HL-60/S4 (cell line): ENCODE data around the gene MTHFD1L.

ENCODE experiments used
- in situ Hi-C: fragments of 300-500 bp; cut with MboI; formaldehyde crosslinking; loops from 2 replicates; pipeline ENCODE4 v1.14.3; 2022; ENCODE audit warnings: low sequenced_read_pairs

Gene MTHFD1L

DNA sequence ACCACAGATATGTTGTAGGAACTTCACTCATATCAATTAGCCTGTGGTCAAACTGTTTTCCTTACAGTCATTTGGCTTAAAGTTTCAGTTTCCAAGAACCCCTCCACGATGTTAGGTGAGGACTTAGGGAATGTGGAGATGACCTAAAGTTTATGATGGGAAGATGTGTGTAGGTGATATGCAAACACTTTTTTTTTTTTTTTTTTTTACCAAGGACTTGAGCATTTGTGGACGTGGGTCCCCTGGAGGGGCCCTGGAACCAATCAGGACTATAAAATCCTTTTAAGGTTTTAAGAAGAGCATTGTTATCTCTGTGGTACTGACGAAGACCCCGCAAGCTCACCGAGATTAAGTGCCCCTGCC is 478 bp upstream of the MTHFD1L start:
- in situ Hi-C loops: no loop called here

DNA sequence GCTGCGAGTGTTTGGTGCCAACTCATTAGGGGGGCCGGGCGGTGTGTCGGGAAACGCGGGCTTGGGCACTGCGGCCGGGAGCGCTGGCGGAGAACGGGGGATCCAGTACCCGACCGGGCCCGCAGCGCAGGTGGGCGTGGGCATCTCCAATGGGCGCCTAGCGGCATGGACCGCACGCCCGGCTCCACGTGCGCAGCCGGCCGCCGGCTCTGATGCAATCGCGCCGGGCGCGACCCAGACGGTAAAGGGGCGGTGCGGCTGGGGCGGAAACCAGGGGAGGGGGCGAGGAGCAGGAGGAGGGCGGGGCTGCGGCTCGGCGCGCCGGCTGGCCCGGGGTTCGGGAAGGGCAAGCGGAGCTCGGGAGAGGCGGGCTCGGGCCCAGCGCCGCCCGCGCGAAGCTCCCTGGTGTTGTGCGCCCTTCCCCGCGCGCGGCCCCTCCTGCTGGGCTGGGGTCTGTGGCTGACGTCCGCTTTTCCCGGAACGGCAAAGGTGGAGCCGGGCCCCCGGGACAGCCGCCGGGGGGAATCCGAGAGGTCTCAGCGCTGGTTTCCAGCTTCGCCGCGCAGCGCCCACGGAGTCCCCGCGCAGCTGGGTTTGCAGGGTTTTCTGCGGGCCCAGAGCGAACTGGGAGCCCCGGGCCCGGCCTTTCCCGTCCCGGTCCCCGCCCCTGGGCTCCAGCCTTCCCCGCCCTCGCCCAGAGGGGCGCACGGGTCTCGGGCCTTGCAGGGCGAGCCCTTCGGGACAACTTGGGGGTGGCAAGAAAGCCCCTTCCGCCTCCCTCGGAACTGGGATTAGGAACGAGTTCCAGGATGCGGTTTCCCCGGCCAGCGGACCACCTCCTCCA is 867 bp downstream of the MTHFD1L start:
- in situ Hi-C loops: no loop called here

DNA sequence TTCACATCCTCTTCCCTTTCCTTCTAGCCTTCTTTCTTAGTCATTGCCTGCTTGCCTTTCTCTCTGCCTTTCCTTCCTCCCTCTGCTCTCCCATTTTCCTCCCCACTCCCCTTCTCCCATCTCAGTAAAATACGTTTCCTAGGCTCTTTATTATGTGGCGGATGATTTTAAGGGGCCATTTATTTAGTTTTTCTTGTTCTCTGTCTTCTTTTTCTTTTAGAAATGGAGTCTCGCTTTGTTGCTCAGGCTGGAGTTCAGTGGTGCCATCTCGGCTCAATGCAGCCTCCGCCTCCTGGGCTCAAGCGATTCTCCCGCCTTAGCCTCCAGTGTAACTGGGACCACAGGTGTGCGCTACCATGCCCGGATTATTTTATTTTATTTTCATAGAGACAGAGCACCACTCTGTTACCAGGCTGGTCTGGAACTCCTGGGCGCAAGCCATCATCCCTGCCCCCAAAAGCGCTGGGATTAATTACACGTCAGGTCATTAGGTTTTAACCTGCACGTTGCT is 1.5 kb downstream of the MTHFD1L start:
- in situ Hi-C loops: no loop called here

DNA sequence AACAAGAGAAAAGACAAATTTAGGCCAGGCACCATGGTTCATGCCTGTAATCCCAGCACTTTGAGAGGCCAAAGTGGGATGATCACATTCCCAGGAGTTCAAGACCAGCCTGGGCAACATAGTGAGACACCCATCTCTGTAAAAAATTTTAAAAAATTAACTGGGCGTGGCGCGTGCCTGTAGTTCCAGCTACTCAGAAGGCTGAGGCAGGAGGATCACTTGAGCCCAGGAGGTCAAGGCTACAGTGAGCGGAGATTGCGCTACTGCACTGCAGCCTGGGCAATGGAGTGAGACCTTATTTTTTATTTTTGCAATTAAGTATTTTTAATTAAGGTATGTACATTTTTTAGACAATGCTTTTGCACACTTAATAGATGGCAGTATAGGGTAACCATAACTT is 3.3 kb downstream of the MTHFD1L start:
- in situ Hi-C loops: no loop called here

DNA sequence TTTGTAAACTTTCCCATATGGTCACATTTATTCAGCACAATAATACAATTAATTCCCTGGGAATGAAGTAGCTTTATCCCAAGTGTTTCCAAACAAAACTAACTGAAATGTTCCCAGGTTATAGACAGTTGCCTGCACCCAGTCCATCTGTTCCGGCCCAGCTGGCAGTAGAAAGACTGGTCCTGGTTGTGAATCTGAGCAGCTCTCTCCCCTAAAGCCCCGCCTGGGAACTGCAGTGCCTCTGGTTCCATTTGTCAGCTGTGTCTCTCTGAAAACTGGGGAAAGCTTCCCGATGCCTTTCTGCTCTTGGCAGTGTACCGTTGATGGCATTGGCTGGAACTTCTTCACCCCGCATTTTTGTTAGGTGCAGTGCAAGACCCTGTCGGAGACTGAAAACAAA is 8.7 kb downstream of the MTHFD1L start:
- in situ Hi-C loops: no loop called here

DNA sequence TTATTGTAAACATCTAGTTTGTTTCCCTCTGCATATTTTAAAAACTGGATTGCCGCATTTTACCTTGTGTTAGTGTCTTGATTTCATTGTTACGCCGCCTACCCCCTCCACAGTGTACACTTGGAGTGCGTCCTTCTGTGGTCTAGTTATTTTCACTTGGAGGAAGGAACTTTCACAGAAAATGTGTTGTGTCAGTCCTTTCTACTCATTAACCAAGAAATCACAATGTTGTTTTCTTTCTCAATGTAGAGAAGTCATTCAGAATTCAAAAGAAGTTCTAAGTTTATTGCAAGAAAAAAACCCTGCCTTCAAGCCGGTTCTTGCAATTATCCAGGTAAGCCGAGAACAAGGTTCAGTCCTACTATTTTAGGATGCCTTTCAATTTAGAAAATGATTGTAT is 10.3 kb downstream of the MTHFD1L start:
- in situ Hi-C loops: no loop called here

DNA sequence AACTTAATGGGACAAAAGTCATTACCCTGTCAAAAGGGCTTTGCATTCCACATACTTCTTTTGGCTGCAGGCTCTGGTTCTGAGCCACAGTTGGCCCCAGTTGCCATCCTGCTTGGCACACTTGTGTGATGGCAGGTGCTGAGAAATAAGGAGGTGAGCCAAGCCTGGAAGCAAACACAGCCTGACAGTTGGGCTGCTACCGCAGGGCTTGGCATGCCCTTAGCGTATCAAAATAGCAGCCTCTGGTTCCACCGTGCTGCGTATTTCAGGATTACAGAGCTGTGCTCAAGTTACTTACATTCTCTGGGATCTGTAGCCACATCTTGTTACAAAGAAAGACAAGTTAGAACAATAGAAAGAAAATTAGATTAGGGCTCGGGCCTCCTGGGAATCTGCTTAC is 11.1 kb downstream of the MTHFD1L start:
- in situ Hi-C loops: no loop called here

DNA sequence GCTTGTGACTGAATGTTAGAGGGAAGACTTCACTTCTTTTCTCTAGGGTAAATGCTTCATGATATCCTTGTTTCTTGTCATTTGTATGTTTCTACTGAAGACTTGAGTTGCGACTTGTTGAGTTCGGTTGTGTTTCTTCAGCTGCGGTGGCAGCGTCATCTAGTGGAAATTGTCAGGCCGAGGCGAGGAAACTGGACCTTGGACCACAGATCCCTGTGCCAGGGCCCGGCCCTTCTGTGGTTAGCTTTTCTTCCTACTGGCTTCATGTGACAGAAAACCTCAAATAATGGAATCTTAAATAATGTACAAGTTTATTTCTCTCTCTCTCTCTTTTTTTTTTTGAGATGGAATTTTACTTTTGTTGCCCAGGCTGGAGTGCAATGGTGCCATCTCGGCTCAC is 12.4 kb downstream of the MTHFD1L start:
- in situ Hi-C loops: no loop called here

DNA sequence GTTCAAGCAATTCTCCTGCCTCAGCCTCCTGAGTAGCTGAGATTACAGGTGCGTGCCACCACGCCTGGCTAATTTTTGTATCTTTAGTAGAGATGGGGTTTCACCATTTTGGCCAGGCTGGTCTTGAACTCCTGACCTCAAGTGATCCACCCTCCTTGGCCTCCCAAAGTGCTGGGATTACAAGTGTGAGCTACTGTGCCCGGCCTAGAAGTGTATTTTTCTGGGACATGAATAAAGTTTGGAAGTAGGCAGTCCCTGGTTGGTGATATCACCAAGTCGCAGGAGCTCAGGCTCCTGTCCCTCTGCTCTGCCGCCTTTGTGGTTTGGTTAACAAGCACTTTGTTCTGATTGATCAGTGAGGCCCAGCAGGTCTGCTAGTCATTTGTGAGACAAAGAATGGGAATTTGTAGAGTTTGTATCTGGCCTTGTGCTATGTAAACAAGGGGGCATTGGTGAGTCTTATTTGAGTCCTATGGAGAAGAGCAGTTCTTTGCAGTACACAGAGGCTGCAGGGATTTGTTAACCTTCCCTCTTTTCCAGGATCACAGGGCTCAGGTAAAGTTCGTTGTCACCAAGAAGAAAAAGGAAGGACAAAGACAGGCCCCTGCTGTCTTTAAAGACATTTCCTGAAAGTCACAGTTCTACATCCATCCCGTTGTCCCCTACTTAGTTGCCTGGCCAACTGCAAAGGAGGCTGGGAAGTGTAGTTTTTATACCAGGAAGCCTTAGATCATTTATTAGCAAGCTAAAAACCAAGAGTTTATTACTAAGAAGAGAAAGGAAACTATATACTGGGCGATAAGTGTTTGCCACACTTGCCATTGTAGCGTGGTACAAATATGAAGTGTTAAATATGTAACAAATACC is 13.1 kb downstream of the MTHFD1L start:
- in situ Hi-C loops: no loop called here

DNA sequence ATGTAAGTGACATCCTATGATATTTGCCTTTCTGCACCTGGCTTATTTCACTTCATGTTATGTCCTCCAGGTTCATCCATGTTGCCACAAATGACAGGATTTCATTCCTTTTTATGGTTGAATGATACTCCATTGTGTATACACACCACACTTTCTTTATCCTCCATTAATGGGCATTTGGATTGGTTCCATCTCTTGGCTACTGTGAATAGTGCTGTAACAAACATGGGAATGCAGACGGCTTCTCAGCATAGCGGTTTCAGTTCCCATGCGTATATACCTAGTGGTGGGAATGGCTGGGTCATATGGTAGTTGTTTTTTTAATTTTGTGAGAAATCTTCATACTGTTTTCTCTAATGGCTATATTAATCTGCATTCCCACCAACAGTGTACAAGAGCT is 14.8 kb downstream of the MTHFD1L start:
- in situ Hi-C loops: no loop called here

DNA sequence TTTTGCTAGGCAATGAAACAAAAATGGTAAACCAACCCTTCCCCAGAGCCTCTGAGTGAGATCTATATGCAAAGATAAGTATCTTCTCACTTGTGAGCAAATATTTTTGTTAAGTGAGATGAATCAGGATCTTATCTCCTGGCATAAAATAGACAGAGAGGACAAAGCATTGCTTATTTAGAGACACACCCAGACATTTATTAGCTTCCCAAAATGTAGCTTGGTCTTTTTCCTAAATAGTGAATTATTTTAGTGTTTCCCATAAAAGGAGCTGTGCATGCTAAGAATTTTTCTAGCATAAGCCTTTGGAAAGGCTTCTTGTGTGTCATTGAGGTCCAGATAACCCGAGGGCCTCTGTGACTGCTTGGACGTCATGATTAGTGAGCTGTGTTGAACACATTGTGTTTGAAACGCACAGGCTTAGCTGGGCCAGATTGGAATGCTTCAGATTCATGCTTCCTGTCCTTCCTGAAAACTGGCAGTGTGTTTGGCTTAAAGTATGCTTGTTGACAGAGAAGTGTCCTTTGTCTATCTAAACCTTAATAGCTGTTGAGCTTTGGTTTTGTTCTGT is 16.5 kb downstream of the MTHFD1L start:
- in situ Hi-C loops: no loop called here

DNA sequence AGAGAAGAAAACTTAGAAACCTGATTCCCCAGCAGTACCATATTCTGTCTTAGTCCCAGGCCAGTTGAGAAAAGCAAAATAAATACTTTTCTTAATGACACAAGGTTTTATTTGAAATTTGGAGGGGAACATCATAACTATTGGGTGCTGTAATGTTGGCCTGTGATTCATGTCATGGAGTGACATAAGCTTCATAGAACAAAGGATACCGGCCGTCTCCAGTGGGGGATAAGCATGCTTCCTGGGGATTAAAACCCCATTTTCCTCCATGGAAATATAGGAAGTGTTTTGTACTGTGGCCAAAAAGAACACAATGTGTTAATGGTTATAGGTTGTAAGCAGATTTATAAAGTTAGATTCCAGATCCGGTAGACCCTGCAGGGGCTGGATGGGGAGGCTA is 18.0 kb downstream of the MTHFD1L start:
- in situ Hi-C loops: no loop called here

DNA sequence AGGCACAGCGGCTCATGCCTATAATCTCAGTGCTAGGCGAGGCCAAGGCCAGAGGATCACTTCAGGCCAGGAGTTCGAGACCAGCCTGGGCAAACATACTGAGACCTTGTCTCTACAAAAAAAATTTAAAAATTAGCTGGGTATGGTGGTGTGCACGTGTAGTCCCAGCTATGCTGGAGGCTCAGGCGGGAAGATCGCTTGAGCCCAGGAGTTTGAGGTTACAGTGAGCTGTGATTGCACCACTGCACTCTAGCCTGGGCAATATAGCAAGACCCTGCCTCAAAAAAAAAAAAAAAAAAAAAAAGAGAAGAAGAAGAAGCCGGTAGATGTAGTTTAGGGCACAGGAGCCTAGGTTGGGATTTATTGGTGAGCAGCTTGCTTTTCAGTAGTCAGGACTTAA is 20.7 kb downstream of the MTHFD1L start:
- in situ Hi-C loops: no loop called here

DNA sequence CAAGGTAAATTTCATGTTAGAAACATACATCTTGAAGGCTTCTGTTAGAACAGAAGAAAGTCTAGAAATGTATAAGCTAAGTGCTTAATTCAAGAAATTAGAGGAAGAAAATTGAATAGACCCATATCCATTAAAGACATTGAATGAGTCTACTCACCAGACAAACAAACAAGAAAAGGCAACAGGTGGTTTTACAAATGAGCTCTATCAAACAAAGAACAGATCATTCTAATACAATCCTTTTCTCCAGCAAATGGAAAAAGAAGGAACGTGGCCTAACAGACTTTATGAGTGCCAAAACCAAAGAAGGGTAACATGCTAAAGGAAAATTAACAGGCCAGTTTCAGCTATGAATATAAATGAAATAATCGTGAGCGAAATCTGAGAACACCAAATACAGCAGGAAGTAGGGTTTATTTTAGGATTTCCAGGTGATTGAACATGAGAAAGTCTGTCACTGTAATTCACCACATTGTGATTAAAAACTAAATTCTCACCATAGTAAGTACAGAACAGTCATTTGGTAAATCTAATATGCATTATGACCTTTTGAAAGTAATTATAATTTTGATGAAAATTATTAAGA is 22.6 kb downstream of the MTHFD1L start:
- in situ Hi-C loops: no loop called here

DNA sequence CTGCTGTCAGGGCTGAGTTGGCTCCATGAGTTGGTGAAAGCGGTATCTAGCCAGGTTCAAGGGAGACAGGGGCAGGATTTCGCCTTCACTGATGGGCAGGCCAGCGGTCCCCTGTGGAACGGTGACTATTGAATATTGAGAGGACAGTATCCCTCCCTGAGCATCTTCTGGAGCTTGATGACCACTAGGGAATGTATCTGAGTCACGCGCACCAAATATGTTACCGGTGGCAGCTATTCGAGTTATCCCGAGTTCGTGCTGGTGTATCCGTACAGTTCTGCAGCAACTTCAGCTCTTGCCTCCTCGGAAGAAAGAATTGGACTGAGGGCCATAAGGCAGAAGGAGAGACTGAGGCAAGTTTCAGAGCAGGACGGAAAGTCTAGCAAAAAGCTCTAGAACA is 24.8 kb downstream of the MTHFD1L start:
- in situ Hi-C loops: loop anchor here (10.0 kb wide), 1 partner anchor 434 kb away; no protein-coding TSS in a partner anchor

DNA sequence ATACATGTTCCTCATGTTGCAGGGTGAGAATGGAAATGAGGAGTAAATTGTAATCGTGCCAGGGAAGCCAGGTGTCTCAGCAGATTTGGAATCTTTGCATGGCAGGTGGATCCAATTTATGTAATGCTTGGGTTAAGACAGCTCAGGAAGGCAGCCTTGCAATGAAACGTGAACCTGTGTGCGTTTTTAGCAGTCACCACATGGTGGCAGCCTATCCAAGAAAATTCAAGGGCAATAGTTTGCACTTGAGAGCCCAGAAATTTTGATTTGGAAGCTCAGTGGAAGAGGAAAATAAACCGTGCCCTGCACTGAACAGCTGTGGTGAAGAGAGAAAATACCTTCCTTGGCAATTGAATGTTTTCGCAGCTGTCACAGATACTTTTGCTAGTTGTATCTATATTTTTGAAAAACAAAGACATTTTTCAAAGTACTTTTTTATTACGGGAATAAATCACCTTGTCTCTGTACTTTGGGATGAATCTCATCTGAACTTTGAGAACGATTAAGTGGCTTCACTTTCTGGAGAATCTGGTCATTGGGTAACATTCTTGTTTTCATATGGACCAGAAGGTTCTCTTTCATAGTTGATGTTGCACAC is 26.5 kb downstream of the MTHFD1L start:
- in situ Hi-C loops: loop anchor here (10.0 kb wide), 1 partner anchor 433 kb away; no protein-coding TSS in a partner anchor

DNA sequence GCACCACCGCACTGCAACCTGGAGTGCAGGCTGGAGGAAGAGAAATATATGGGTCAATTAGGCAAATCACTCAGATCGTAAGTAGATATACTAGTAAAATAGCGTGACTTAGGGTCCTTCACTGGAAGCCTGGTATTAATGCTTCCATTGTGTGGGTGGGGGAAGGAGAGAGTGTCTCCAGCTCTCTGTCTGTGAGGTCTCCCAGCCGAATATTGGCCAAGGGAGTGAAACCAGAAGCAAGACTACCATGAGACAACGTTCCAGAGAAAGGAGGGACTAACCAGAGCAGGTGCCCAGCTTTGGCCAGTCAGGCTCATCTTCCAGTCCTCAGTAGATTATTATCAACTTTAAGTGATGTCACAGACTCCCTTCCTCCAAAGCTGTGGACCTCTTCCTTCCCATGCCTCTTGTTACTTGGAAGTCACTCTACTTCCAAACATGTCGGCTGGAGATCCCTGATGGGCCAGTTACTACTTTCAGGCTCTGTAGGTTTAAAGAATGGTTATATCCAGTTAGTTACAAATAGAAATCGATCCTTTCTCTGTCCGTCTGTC is 28.8 kb downstream of the MTHFD1L start:
- in situ Hi-C loops: loop anchor here (10.0 kb wide), 1 partner anchor 431 kb away; no protein-coding TSS in a partner anchor

DNA sequence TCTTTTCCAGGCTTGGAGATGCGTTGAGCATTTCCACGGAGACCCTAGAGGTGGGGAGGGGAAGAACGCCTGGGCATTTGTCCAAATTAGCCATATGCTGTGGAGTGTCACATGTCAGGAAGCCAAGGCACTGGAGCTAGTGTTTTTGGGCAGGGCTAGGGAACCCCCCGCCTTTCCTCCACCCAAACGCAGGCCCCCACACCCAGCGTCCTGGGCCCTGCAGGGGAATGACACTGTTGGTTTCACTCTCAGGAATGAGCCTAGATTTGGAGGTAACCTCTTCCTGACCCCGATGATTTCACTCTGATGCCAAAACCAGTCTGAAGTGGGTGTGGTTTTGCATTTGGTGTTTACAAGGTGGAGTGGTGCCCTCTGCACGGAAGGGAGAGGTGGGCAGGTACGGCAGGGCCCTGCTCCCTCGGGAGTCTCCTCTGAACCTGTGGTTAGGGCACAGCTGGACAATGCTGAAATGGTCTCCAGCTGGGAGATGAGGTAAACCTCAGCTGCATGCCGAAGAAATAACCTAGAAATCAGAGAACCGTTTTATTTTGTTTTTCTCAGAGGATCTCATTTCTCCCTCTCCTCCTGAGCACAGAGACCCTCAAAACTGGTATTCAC is 29.5 kb downstream of the MTHFD1L start:
- in situ Hi-C loops: loop anchor here (10.0 kb wide), 1 partner anchor 430 kb away; no protein-coding TSS in a partner anchor

DNA sequence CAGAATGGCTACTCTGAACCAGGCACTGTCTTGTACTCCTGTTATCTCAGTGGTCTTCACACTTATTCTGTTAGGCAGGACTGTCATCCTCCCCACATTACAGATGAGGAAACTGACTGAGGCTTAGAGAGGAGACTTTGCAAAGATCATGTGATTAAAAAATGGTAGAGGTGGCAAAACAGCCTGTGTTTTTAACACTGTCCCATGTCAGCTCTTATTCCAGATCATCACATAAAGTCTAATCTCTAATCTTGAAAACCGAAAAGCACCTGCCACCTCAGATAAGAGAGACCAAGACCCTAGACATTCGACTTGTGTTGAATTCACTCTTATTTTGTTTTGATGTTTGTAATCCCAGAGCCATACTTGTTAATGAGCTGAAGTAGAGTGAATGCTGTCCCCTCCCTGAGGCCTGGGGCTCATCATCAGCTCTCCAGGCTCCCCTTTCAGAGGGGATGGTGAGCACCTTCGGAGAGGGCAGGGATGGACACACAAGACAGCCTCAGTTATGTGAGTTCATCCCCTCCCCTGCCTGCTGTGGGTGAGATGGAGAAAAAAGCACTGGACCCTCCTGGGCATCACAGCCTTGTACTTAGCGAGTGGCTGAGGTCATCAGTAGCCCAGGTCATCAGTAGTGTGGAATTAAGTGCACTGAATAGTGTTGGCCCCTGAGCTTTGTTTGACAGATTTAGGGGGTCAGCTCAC is 30.6 kb downstream of the MTHFD1L start:
- in situ Hi-C loops: loop anchor here (10.0 kb wide), 1 partner anchor 429 kb away; no protein-coding TSS in a partner anchor
